Breast epithelium (tissue), 4 donors: ENCODE measurements around the gene PPP6R3. TPM values are rescaled to one million over a fixed set of nuclear protein-coding genes. Genes with fewer than 3 reads are reported as not detected.
A peak's percentile ranks its signal among the peaks of the same experiment; 100 is the strongest.
"Not testable (repeated sequence)": the region's sequence is repeated elsewhere in the genome, so short reads cannot be mapped to it uniquely, and the experiment has no call there.

ENCODE experiments used
- DNase-seq, 2 donors: peaks; one replicate each; pipeline ENCODE4 v3.0.0-alpha.2; 2019; ENCODE audit warnings: low spot score in 2 of 2
- H3K27ac ChIP-seq, 2 donors: fragments of 200-600 bp; sonication (generic) in 1 of 2; one replicate each; pipeline ENCODE4 v1.5.1; 2016 to 2019; ENCODE audit warnings: mild to moderate bottlenecking in 1 of 2
- H3K27me3 ChIP-seq, 2 donors: fragments of 200-600 bp; sonication (generic) in 1 of 2; one replicate each; pipeline versions ENCODE4 v1.5.1 to v1.6.0; 2017 to 2019; ENCODE audit warnings: control low read depth in 1 of 2, mild to moderate bottlenecking in 1 of 2
- H3K36me3 ChIP-seq: fragments of 200-600 bp; one replicate; pipeline ENCODE4 v1.5.1; 2019
- H3K4me1 ChIP-seq, 2 donors: fragments of 200-600 bp; sonication (generic); one replicate each; pipeline ENCODE4 v1.5.1; 2016 to 2019; ENCODE audit warnings: control low read depth in 1 of 2
- H3K4me3 ChIP-seq, 3 donors: fragments of 200-600 bp; sonication (generic); 1 replicate in 2 of 3; 2 replicates in 1 of 3; pipeline ENCODE4 v1.5.1; 2016 to 2019; ENCODE audit warnings: mild to moderate bottlenecking in 3 of 3, moderate library complexity in 2 of 3
- H3K9me3 ChIP-seq, 2 donors: fragments of 200-600 bp; sonication (generic) in 1 of 2; one replicate each; pipeline ENCODE4 v1.5.1; 2016 to 2019; ENCODE audit warnings: control low read depth in 1 of 2
- POLR2A ChIP-seq: fragments of 450-650 bp; IDR thresholded peaks from one replicate; pipeline ENCODE4 v1.6.1; 2016; ENCODE audit warnings: antibody characterized with exemption, mild to moderate bottlenecking, moderate library complexity
- POLR2AphosphoS5 ChIP-seq, 3 donors: sonication (generic); formaldehyde crosslinking; IDR thresholded peaks; one replicate each; pipeline ENCODE4 v1.6.1; 2017; ENCODE audit warnings: antibody characterized with exemption in 3 of 3
- intact Hi-C: fragments of 100-400 bp; cut with DNase I; formaldehyde crosslinking; loops from one replicate; pipeline ENCODE4 v1.15.1; 2023; ENCODE audit warnings: low total_unique reads
- total RNA-seq, 3 donors: library from RNA; depleted of rRNA; stranded (reverse); fragments of >200 nt; gene quantifications; one replicate each; pipeline ENCODE4 v1.1.0, GENCODE V29; 2016
- TF ChIP-seq, protein P1 (sequence below), 3 donors: fragments of 450-650 bp; IDR thresholded peaks; one replicate each; pipeline ENCODE4 v1.5.1; 2016 to 2017; ENCODE audit warnings: antibody characterized with exemption in 3 of 3, mild to moderate bottlenecking in 3 of 3, moderate library complexity in 3 of 3

Gene PPP6R3
- total RNA-seq, 3 donors from 2014 or later, result 113 to 227 (median 183) TPM

DNA sequence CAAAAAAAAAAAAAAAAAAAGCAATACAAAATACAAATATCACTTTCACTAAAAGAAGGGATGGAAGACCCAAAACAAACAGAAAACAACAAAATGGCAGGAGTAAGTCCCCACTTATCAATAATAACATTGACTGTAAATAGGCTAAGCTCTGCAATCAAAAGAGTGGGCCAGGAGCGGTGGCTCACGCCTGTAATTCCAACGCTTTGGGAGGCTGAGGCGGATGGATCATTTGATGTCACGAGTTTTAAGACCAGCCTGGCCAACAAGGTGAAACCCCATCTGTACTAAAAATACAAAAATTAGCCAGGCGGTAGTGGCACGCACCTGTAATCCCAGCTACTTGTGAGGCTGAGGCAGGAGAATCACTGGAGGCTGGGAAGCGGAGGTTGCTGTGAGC, 9.8 kb upstream of the PPP6R3 start:
- intact Hi-C loops, result no loop called here
- no peak for TF ChIP-seq POLR2AphosphoS5 (IDR thresholded peaks at IDR 0.05)
- TF ChIP-seq, protein P1, sequence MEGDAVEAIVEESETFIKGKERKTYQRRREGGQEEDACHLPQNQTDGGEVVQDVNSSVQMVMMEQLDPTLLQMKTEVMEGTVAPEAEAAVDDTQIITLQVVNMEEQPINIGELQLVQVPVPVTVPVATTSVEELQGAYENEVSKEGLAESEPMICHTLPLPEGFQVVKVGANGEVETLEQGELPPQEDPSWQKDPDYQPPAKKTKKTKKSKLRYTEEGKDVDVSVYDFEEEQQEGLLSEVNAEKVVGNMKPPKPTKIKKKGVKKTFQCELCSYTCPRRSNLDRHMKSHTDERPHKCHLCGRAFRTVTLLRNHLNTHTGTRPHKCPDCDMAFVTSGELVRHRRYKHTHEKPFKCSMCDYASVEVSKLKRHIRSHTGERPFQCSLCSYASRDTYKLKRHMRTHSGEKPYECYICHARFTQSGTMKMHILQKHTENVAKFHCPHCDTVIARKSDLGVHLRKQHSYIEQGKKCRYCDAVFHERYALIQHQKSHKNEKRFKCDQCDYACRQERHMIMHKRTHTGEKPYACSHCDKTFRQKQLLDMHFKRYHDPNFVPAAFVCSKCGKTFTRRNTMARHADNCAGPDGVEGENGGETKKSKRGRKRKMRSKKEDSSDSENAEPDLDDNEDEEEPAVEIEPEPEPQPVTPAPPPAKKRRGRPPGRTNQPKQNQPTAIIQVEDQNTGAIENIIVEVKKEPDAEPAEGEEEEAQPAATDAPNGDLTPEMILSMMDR (IDR thresholded peaks at IDR 0.05), result no peak
- no peak for TF ChIP-seq POLR2A
- H3K9me3 ChIP-seq, result no peaks in the 10 kb centered on the region
- no peaks in the 10 kb centered on the region for H3K4me1 ChIP-seq
- DNase-seq, result no peak
- H3K27ac ChIP-seq, result no peak overlapping the region
- peaks cover 4% of the 10 kb centered on the region for H3K36me3 ChIP-seq
- H3K27me3 ChIP-seq, result no peaks in the 10 kb centered on the region
- no peak overlapping the region for H3K4me3 ChIP-seq

DNA sequence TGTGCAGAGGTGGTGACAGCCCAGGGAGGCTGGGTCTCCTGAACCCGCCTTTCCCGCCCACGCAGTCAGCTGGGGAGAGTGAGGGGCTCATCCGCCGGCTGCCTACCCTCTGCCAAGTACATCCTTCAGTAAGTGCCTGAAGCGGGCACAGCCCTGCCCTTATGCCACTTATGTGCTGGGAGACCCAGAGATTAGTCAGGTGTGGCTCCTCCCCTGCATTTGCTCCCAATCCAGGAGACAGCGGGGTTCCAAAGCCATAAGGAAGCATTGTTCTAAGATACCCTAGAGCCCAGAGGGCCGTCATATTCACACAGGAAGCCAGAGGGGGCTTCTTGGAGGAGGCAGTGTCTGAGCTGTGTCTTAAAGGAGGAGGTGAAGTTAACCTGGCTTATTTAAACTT, 5.8 kb upstream of the PPP6R3 start:
- intact Hi-C loops, result no loop called here
- no peak for DNase-seq

DNA sequence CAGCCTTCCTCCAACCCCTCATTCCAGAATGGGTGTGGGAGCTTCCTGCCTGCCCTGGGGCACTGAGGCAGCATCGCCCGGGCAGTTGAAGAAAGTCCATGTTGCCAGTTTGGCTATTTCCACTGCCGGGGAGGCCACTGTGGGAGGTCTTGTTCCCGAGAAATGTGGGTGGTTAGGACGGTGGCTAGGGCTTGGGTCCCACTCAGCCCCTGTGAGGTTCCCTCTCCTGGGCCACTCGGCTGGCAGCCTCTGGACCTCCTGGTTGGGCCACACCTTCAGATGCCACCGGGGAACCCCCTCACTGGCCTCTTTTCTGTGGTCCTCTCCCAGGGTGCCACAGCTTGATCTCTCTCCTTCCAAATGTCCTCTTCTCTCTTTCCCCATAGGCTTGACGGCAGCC, 5.1 kb upstream of the PPP6R3 start:
- H3K4me1 ChIP-seq, result no peaks in the 10 kb centered on the region
- TF ChIP-seq, protein P1 (IDR thresholded peaks at IDR 0.05), result no peak
- no peak for TF ChIP-seq POLR2AphosphoS5 (IDR thresholded peaks at IDR 0.05)
- no peak for TF ChIP-seq POLR2A
- DNase-seq, result no peak
- no peak overlapping the region for H3K4me3 ChIP-seq
- no peaks in the 10 kb centered on the region for H3K27me3 ChIP-seq
- intact Hi-C loops, result no loop called here
- no peaks in the 10 kb centered on the region for H3K36me3 ChIP-seq
- H3K27ac ChIP-seq, result peak overlapping the region; percentile 23 to 61
- no peaks in the 10 kb centered on the region for H3K9me3 ChIP-seq

More for the DNA sequence above, 5.8 kb upstream of the PPP6R3 start:
- Histone ChIP-seq H3K9me3 (no peaks in the 10 kb centered on the region), H3K36me3 (no peaks in the 10 kb centered on the region), H3K27ac (no peak overlapping the region), H3K4me3 (no peak overlapping the region), H3K27me3 (no peaks in the 10 kb centered on the region), H3K4me1 (no peaks in the 10 kb centered on the region)
- no peak for TF ChIP-seq POLR2A
- no peak for TF ChIP-seq POLR2AphosphoS5 (IDR thresholded peaks at IDR 0.05)
- TF ChIP-seq, protein P1 (IDR thresholded peaks at IDR 0.05), result no peak

DNA sequence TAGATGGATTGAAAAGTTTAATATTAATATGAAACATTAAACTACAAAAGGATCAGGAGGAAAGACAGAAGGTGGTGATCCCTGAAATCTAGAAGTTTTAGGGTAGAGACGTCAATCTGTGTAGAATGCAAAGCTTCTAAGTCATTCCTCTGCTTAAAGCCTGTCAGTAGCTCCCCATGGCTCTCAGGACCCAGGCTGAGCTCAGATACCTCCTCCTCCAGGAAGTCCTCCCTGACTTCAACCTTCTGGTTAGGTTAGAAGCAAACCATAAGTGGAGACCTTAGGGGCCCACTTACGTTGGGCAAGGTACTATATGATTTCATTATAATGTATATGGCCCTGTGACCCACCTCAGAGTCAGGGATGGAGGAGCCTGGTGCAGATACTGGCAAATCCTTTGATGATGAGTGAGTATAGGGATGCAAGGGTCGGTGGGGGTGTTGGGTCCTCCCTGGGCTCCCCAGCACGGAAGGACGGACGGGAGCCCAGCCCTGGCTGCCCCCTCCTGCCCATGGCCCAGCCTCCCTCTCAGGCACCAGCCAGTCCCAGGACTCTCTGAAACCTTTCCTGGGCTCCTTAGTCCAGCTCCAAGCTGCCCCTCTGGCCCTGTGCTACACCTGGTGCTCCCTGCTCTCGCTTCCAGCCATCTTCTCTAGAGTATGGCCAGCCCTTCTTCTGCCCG, 3.2 kb upstream of the PPP6R3 start:
- intact Hi-C loops, result no loop called here
- H3K4me3 ChIP-seq, result no peak overlapping the region
- DNase-seq, result no peak
- TF ChIP-seq POLR2AphosphoS5 (IDR thresholded peaks at IDR 0.05), result no peak
- TF ChIP-seq POLR2A, result no peak
- TF ChIP-seq, protein P1 (IDR thresholded peaks at IDR 0.05), result no peak
- no peak overlapping the region for H3K27ac ChIP-seq
- H3K9me3 ChIP-seq, result no peaks in the 10 kb centered on the region
- peaks cover 0 to 8% of the 10 kb centered on the region in 2 donors for H3K4me1 ChIP-seq
- no peaks in the 10 kb centered on the region for H3K27me3 ChIP-seq
- no peaks in the 10 kb centered on the region for H3K36me3 ChIP-seq

DNA sequence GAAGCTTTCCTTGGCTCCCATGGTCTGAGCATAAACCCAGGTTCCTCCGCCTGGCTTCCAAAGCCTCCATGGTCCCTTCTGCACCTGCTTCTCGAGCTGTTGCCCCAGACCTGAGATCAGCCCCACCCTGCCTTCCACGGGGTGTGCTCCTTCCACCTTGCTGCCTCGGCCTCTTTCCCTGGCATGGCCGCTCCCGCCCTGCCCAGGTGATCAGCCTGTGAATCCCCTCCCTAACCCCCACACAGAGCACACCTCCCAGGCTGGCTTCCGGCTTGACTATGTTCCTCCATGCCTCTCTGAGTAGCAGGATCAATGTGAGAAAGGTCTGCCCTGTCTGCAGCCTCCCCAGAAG, 2.7 kb upstream of the PPP6R3 start:
- no peak overlapping the region for H3K4me3 ChIP-seq
- intact Hi-C loops, result no loop called here
- TF ChIP-seq, protein P1 (IDR thresholded peaks at IDR 0.05), result no peak
- TF ChIP-seq POLR2AphosphoS5 (IDR thresholded peaks at IDR 0.05) (no peak), POLR2A (no peak)
- peaks cover 0 to 8% of the 10 kb centered on the region in 2 donors for H3K4me1 ChIP-seq
- H3K27ac ChIP-seq, result no peak overlapping the region
- no peaks in the 10 kb centered on the region for H3K9me3 ChIP-seq
- no peak for DNase-seq
- H3K27me3 ChIP-seq, result no peaks in the 10 kb centered on the region
- H3K36me3 ChIP-seq, result no peaks in the 10 kb centered on the region

DNA sequence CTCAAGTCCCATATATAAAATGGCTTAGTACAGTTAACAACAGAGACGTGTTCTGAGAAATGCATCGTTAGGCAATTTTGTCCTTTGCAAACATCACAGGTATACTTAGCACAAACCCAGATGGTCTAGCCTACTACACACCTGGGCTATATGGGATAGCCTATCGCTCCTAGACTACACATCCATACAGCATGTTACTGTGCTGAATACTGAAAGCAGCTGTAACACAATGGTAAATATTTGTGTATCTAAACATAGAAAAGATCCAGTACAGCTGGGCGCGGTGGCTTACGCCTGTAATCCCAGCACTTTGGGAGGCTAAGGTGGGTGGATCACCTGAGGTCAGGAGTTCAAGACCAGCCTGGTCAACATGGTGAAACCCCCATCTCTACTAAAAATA, 2.2 kb upstream of the PPP6R3 start:
- H3K36me3 ChIP-seq, H3K27me3 ChIP-seq, H3K4me1 ChIP-seq, H3K4me3 ChIP-seq, H3K27ac ChIP-seq, H3K9me3 ChIP-seq, intact Hi-C loops, DNase-seq: not testable (repeated sequence)
